ENCODE results near the gene LRRC4C.
"Not testable (repeated sequence)": the region's sequence is repeated elsewhere in the genome, so short reads cannot be mapped to it uniquely, and the experiment has no call there.

The LRRC4C gene

GRCh38 chr11:40986320-40986719 is 473.1 kb downstream of the LRRC4C start:
- no peak overlapping the region for H3K4me3 ChIP-seq (ENCODE audit: low read depth, low read length)
- DNase-seq (ENCODE audit: low read depth): no peak

- no peak overlapping the region for H3K4me3 ChIP-seq (ENCODE audit: low read depth, low read length)
- no peak for DNase-seq (ENCODE audit: low read depth)
These were observed 484.4 kb downstream of the LRRC4C start for GRCh38 chr11:40975076-40975475.

- no peak for DNase-seq (ENCODE audit: low read depth)
- H3K4me3 ChIP-seq (ENCODE audit: low read depth, low read length): no peak overlapping the region
These were observed 485.2 kb downstream of the LRRC4C start for GRCh38 chr11:40974186-40974795.

GRCh38 chr11:40958707-40959106 is 500.7 kb downstream of the LRRC4C start:
- H3K4me3 ChIP-seq (ENCODE audit: low read depth, low read length): no peak overlapping the region
- no peak for DNase-seq (ENCODE audit: low read depth)

- H3K4me3 ChIP-seq (ENCODE audit: low read depth, low read length): no peak overlapping the region
- DNase-seq (ENCODE audit: low read depth): no peak
These were observed 507.0 kb downstream of the LRRC4C start for GRCh38 chr11:40952479-40952878.

DNA sequence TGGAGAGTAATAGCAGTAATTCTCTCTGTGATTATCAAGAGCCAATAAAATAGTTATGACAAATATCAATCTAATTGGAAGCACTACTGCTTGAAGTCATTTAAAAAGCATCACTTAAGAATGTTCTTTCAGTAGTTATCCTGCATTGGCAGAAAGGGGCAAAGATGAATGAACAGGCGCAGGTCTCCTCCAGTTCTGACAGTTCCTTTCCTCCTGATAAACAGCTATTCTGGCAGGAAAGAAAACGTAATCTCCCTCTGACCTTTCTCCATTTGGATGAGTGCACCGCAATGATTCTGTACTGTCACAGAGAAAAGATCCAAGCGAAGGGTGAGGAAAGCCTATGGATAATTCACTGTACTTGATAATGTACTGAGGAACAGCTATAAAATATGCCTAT is 521.5 kb downstream of the LRRC4C start:
- DNase-seq (ENCODE audit: low read depth): no peak
- H3K4me3 ChIP-seq (ENCODE audit: low read depth, low read length): no peak overlapping the region

GRCh38 chr11:40924915-40925314 is 534.5 kb downstream of the LRRC4C start:
- no peak overlapping the region for H3K4me3 ChIP-seq (ENCODE audit: low read depth, low read length)
- DNase-seq (ENCODE audit: low read depth): no peak

DNA sequence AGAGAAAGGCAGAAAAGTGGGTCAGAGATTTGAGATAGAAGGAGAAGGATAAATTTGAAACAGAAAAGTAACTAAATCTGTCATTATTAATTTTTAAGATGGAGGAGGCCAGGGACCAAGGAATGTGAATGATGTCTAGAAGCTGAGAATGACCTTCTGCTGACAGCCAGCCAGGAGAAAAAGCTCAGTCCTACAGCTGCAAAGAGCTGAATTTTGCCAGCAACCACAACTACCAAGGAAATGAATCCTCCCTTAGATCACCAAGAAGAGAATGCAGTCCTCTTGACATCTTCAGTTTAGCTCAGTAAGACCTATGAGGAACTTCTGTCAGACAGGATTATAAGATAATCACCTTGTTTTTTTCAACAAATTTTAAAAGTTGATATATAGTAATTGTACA is 538.2 kb downstream of the LRRC4C start:
- no peak for DNase-seq (ENCODE audit: low read depth)
- no peak overlapping the region for H3K4me3 ChIP-seq (ENCODE audit: low read depth, low read length)

DNA sequence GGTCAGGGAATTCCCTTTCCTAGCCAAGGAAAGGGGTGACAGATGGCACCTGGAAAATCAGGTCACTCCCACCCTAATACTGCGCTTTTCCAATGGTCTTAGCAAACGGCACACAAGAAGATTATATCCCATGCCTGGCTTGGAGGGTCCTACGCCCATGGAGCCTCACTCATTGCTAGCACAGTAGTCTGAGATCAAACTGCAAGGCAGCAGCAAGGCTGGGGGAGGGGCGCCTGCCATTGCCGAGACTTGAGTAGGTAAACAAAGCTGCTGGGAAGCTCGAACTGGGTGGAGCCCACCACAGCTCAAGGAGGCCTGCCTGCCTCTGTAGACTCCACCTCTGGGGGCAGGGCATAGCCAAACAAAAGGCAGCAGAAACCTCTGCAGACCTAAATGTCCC is 548.7 kb downstream of the LRRC4C start:
- DNase-seq (ENCODE audit: low read depth): not testable (repeated sequence)

DNA sequence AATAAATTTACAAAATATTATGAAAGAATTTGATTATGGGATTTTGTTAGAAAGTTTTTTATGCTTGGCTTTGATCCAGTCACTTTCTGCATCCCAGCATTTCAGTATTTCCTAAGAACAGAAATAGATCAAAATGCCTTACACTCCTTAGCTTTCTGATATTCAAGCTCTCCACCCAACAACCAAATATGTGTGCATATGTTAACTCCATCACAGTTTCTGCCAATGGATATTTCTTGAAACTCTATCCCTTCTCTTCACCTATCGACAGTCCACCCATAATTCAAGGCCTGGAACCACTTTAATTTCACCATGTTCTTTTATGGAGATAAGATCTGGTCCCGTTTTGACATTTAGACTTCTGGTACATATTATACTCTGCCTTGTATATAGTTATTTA is 565.0 kb downstream of the LRRC4C start:
- DNase-seq (ENCODE audit: low read depth): no peak

More for the DNA sequence above, 548.7 kb downstream of the LRRC4C start:
- H3K4me3 ChIP-seq (ENCODE audit: low read depth, low read length): not testable (repeated sequence)

DNA sequence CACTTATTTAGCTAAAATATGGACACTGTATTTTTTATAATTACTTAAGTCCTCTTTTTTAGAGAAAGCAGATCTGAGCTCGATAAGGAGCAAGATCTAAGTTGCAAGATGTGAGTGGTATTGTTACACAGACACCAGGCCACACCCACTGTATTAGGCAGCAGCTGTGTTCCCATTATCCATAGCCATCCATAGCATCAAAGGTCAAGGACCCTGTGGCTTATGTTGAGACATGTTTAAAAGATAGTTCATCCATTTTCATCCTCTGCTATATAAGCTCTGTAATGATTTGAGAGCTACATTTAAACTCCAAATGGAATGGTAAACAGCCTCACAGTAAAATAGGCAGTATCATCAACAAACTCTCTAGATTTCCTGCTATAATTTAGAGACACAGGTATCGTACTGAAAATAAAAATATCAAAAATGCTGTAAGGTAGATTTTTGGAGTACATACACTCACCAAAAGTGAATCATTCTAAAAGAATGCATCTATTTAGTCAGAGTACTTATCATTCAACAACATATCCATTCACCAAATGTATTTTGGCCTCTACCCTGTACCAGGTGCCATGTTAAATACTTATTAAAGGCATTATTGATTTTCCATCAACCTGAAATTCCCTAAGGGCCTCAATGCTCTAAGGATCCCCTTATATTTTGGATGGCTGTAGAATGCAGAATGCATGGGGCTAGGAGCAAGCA is 574.0 kb downstream of the LRRC4C start:
- H3K4me3 ChIP-seq (ENCODE audit: low read depth, low read length): no peak overlapping the region

More for the DNA sequence above, 565.0 kb downstream of the LRRC4C start:
- H3K4me3 ChIP-seq (ENCODE audit: low read depth, low read length): no peak overlapping the region

GRCh38 chr11:40882301-40882700 is 577.2 kb downstream of the LRRC4C start:
- no peak overlapping the region for H3K4me3 ChIP-seq (ENCODE audit: low read depth, low read length)
- no peak for DNase-seq (ENCODE audit: low read depth)

More for the DNA sequence above, 574.0 kb downstream of the LRRC4C start:
- no peak for DNase-seq (ENCODE audit: low read depth)

DNA sequence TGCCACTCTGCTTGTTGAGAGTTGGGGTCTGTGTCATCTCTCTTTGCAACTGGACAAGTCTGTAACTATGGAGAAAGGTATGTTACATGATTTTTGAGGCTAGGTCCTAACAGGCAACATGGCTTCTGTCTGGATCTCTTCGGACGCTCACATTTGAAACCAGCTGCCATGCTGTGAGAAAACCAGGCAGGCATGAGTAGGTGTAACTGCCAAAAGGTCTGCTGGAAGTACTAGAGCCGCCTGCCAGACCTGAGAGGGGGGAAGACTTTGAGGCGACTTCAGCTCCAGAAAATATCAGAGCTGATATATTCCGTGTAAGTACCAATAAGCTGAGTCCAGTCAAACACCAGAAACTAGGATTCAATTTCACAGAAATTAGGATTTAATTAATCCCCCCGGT is 579.5 kb downstream of the LRRC4C start:
- H3K4me3 ChIP-seq (ENCODE audit: low read depth, low read length): no peak overlapping the region
- no peak for DNase-seq (ENCODE audit: low read depth)

GRCh38 chr11:40877981-40878380 is 581.5 kb downstream of the LRRC4C start:
- no peak overlapping the region for H3K4me3 ChIP-seq (ENCODE audit: low read depth, low read length)
- DNase-seq (ENCODE audit: low read depth): no peak

GRCh38 chr11:40877256-40877655 is 582.2 kb downstream of the LRRC4C start:
- DNase-seq (ENCODE audit: low read depth): no peak
- no peak overlapping the region for H3K4me3 ChIP-seq (ENCODE audit: low read depth, low read length)

- no peak for DNase-seq (ENCODE audit: low read depth)
- no peak overlapping the region for H3K4me3 ChIP-seq (ENCODE audit: low read depth, low read length)
These were observed 591.3 kb downstream of the LRRC4C start for GRCh38 chr11:40867991-40868632.

DNA sequence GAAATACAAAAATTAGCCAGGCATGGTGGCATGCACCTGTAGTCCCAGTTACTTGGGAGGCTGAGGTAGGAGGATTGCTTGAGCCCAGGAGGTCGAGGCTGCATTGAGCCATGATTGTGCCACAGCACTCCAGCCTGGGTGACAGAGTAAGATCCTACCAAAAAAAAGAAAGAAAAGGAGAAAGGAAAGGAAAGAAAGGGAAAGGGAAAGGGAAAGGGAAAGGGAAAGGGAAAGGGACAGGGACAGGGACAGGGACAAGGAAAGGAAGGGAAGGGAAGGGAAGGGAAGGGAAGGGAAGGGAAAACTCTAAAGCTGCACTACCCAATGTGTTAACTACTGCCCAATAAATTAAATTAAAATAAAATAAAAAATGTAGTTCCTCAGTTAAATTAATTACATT is 601.7 kb downstream of the LRRC4C start:
- not testable (repeated sequence) for DNase-seq (ENCODE audit: low read depth); H3K4me3 ChIP-seq (ENCODE audit: low read depth, low read length)

GRCh38 chr11:40842750-40843339 is 616.6 kb downstream of the LRRC4C start:
- DNase-seq (ENCODE audit: low read depth): no peak
- no peak overlapping the region for H3K4me3 ChIP-seq (ENCODE audit: low read depth, low read length)

DNA sequence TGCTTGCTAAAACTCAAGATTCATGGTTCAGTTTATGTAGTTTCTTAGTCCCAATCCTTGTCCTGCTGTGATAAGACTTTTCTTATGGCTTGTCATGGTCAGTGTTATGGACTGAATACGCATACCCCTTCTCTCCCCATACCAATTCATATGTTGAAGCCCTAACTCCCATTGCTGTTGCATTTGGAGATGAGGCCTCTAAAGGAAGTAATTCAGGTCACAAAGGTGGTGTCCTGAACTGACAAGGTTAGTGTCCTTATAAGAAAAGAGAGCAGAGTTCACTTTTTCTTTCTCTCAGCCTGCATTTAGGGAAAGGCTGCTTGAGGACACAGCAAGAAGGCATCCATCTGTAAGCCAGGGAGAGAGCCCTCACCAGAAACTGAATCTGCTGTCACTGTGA is 618.2 kb downstream of the LRRC4C start:
- no peak for DNase-seq (ENCODE audit: low read depth)

GRCh38 chr11:40838181-40838683 is 621.2 kb downstream of the LRRC4C start:
- no peak for DNase-seq (ENCODE audit: low read depth)
- no peak overlapping the region for H3K4me3 ChIP-seq (ENCODE audit: low read depth, low read length)

More for the DNA sequence above, 618.2 kb downstream of the LRRC4C start:
- H3K4me3 ChIP-seq (ENCODE audit: low read depth, low read length): no peak overlapping the region
